Adrenal gland (tissue), 12 donors: Measurements from ENCODE around the gene PRELP. TPM values are rescaled to one million over a fixed set of nuclear protein-coding genes. Genes with fewer than 3 reads are reported as not detected.
A peak's percentile ranks its signal among the peaks of the same experiment; 100 is the strongest.

Source experiments
- DNase-seq, 7 donors: peaks; one replicate each; pipeline ENCODE4 v3.0.0-alpha.2; 2019 to 2020
- H3K27ac ChIP-seq, 5 donors: fragments of 200-600 bp; sonication (generic) in 4 of 5; 1 replicate in 3 of 5; 2 replicates in 2 of 5; pipeline versions ENCODE4 v1.5.1 to v1.8.0; 2016 to 2020; ENCODE audit warnings: mild to moderate bottlenecking in 1 of 5
- H3K27me3 ChIP-seq: fragments of 200-600 bp; 2 replicates; pipeline ENCODE4 v1.8.0; 2021
- H3K36me3 ChIP-seq, 2 donors: fragments of 200-600 bp; replicated peaks in 1 of 2; 1 replicate in 1 of 2; 2 replicates in 1 of 2; pipeline versions ENCODE4 v1.5.1 to v1.8.0; 2018 to 2022
- H3K4me1 ChIP-seq, 2 donors: fragments of 200-600 bp; replicated peaks in 1 of 2; 1 replicate in 1 of 2; 2 replicates in 1 of 2; pipeline versions ENCODE4 v1.5.1 to v1.8.0; 2018 to 2021
- H3K4me3 ChIP-seq, 4 donors: fragments of 200-600 bp; sonication (generic) in 3 of 4; one replicate each; pipeline ENCODE4 v1.5.1; 2016 to 2018
- H3K9me3 ChIP-seq, 3 donors: fragments of 200-600 bp; sonication (generic) in 1 of 3; replicated peaks in 1 of 3; 1 replicate in 2 of 3; 2 replicates in 1 of 3; pipeline versions ENCODE4 v1.5.1 to v1.8.0; 2016 to 2021
- POLR2A ChIP-seq, 2 donors: fragments of 450-650 bp; IDR thresholded peaks; one replicate each; pipeline ENCODE4 v1.6.1; 2017; ENCODE audit warnings: antibody characterized with exemption in 2 of 2, mild to moderate bottlenecking in 2 of 2, moderate library complexity in 1 of 2
- WGBS, 4 donors: extraction: QIAGEN DNeasy Blood & Tissue Kit in 2 of 4; methylation state at CpG; one replicate each; pipeline versions ENCODE4 v1.1.5 to v1.1.7; 2013 to 2017; 5-methylcytosine and 5-hydroxymethylcytosine counted together
- intact Hi-C, 2 donors: fragments of 100-400 bp; cut with DNase I; formaldehyde crosslinking; loops; one replicate each; pipeline versions ENCODE4 v1.14.1 to v1.15.0; 2022 to 2023
- polyA plus RNA-seq, 3 donors: library from polyadenylated mRNA; stranded (reverse); fragments of 200-250 nt in 2 of 3; fragments of 350-450 nt in 1 of 3; fragmentation: Illumina TruSeq in 1 of 3; extraction: RNeasy Lipid Tissue Mini Kit (QIAGEN cat#74804) in 1 of 3; gene quantifications; one replicate each; pipeline ENCODE4 v1.2.3, GENCODE V29; 2013 to 2014
- total RNA-seq, 9 donors: library from RNA; depleted of rRNA in 4 of 9; stranded (reverse); fragments of >200 nt in 4 of 9; fragments of 120-200 nt in 1 of 9; fragmentation: NEBNext Ultra II Directional in 1 of 9; extraction: Animal tissue kit (Norgen Biotek cat#: 25700) in 1 of 9; gene quantifications; one replicate each; pipeline versions ENCODE4 v1.1.0 to v1.2.4, GENCODE V29; 2013 to 2023
- TF ChIP-seq, protein P1 (sequence below), 6 experiments: fragments of 450-650 bp in 4 of 6; fragments of 200-600 bp in 2 of 6; sonication (generic) in 1 of 6; IDR thresholded peaks; 1 replicate in 5 of 6; 2 replicates in 1 of 6; pipeline versions ENCODE4 v1.5.1 to v1.8.0; 2016 to 2021; ENCODE audit warnings: antibody characterized with exemption in 6 of 6, mild to moderate bottlenecking in 2 of 6, moderate library complexity in 1 of 6
- donor health status: healthy with polysubstance abuse.
- donor health status: Bipolar disorder and iron deficiency.
- donor health status: DM: yes; HTN: yes; CAD: no.
- donor health status: DM: no; HTN: no; CAD: no.
- donor health status: DM: no; HTN: no; CAD: no.
- donor health status: DM: yes; HTN: yes; CAD: no.

Gene PRELP
- total and polyA plus RNA-seq, 12 donors = 0.61 to 29.4 (median 13.6) TPM

- DNase-seq = peak; percentile 71 to 89 (median 85)
- H3K4me1 ChIP-seq = peaks cover 9 to 31% of the 10 kb centered on the region in 2 donors
These were observed 37.4 kb downstream of the PRELP start for GRCh38 chr1:203512848-203513584.

DNA sequence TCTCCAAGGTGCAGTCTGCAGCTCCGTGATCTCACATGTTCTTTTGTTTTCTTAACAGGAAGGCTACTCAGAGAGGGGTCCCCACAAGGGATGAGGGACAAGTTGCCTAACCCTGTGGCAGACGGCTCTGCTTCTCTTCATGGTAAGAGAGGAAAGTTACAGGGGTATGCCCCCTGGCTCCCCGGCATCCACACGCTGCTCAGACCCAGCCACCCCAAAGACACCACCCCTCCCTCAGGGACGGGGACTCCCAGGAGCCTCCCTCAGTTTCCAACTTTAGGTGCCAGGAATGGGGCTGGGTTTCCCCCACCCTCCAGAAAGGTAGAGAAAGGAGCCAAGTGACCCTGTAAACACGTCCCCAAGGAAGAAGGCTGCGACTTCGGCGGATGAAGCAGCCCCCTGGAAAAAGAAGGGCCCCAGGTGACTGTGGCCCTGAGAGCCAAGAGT, 38.0 kb downstream of the PRELP start:
- no peak for TF ChIP-seq POLR2A (IDR thresholded peaks at IDR 0.05)
- TF ChIP-seq, protein P1, sequence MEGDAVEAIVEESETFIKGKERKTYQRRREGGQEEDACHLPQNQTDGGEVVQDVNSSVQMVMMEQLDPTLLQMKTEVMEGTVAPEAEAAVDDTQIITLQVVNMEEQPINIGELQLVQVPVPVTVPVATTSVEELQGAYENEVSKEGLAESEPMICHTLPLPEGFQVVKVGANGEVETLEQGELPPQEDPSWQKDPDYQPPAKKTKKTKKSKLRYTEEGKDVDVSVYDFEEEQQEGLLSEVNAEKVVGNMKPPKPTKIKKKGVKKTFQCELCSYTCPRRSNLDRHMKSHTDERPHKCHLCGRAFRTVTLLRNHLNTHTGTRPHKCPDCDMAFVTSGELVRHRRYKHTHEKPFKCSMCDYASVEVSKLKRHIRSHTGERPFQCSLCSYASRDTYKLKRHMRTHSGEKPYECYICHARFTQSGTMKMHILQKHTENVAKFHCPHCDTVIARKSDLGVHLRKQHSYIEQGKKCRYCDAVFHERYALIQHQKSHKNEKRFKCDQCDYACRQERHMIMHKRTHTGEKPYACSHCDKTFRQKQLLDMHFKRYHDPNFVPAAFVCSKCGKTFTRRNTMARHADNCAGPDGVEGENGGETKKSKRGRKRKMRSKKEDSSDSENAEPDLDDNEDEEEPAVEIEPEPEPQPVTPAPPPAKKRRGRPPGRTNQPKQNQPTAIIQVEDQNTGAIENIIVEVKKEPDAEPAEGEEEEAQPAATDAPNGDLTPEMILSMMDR (IDR thresholded peaks at IDR 0.05) = no peak
- H3K27me3 ChIP-seq = no peaks in the 10 kb centered on the region
- no peak overlapping the region for H3K4me3 ChIP-seq
- 79 to 90% (median 82%) methylated on average over 1 to 9 of the region's 9 CpGs for WGBS, 4 donors
- intact Hi-C loops = loop anchor here in 1 of 2 donors (10.0 kb wide), 1 partner anchor 91 kb away; no protein-coding TSS in a partner anchor
- no peak for DNase-seq
- peak overlapping the region in 1 of 5 donors; percentile 66 for H3K27ac ChIP-seq
- no peaks in the 10 kb centered on the region for H3K9me3 ChIP-seq
- H3K4me1 ChIP-seq = peaks cover 9 to 25% of the 10 kb centered on the region in 2 donors
- H3K36me3 ChIP-seq = no peaks in the 10 kb centered on the region

More at GRCh38 chr1:203512848-203513584, 37.4 kb downstream of the PRELP start:
- H3K9me3 ChIP-seq = no peaks in the 10 kb centered on the region
- H3K36me3 ChIP-seq = no peaks in the 10 kb centered on the region
- peak overlapping the region in 3 of 5 donors; percentile 63 to 78 (median 66) for H3K27ac ChIP-seq
- intact Hi-C loops = loop anchor here in 1 of 2 donors (10.0 kb wide), 1 partner anchor 92 kb away; no protein-coding TSS in a partner anchor
- no peak overlapping the region for H3K4me3 ChIP-seq
- no peaks in the 10 kb centered on the region for H3K27me3 ChIP-seq
- peak in 1 of 2 donors; percentile 44 for TF ChIP-seq POLR2A (IDR thresholded peaks at IDR 0.05)
- TF ChIP-seq, protein P1 (IDR thresholded peaks at IDR 0.05) = no peak
- WGBS, 4 donors = 32 to 37% (median 34%) methylated on average over 9 to 10 of the region's 10 CpGs

DNA sequence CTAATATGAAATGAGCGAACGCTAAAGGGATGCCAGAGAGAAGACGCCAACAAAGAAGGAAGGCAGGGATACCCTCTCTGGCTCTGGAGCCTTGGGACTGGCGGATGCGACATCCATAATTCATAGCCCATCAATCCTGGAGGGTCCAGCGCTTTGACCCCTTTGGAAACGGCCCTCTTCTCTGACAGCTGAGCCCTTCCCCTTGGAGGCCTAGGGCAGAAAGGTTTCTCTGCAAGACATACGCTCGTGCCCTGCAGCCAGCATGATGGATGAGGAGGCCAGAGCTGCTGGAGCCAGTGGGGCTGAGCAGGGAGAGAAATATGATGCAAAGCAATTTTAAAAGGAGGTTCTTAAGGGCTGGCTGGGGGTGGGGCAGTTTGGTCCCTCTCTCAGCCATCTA, 40.6 kb downstream of the PRELP start:
- H3K36me3 ChIP-seq = no peaks in the 10 kb centered on the region
- peaks cover 15 to 25% of the 10 kb centered on the region in 2 donors for H3K4me1 ChIP-seq
- no peak overlapping the region for H3K4me3 ChIP-seq
- no peak for DNase-seq
- no peak overlapping the region for H3K27ac ChIP-seq
- TF ChIP-seq POLR2A (IDR thresholded peaks at IDR 0.05) = no peak
- 88 to 93% (median 91%) methylated on average over 9 of the region's 9 CpGs for WGBS, 4 donors
- intact Hi-C loops = loop anchor here in 1 of 2 donors (10.0 kb wide), 1 partner anchor 89 kb away; no protein-coding TSS in a partner anchor
- H3K9me3 ChIP-seq = no peaks in the 10 kb centered on the region
- H3K27me3 ChIP-seq = no peaks in the 10 kb centered on the region

- 67 to 75% (median 74%) methylated on average over 4 to 5 of the region's 5 CpGs for WGBS, 4 donors
- no peak for DNase-seq
- no peaks in the 10 kb centered on the region for H3K27me3 ChIP-seq
- H3K36me3 ChIP-seq = no peaks in the 10 kb centered on the region
- H3K27ac ChIP-seq = no peak overlapping the region
- intact Hi-C loops = loop anchor here in 1 of 2 donors (10.0 kb wide), 1 partner anchor 88 kb away; no protein-coding TSS in a partner anchor
- no peaks in the 10 kb centered on the region for H3K9me3 ChIP-seq
- H3K4me3 ChIP-seq = no peak overlapping the region
- H3K4me1 ChIP-seq = peaks cover 17 to 29% of the 10 kb centered on the region in 2 donors
- TF ChIP-seq, protein P1 (IDR thresholded peaks at IDR 0.05) = no peak
- no peak for TF ChIP-seq POLR2A (IDR thresholded peaks at IDR 0.05)
These were observed 41.3 kb downstream of the PRELP start for GRCh38 chr1:203516906-203517305.
